HepG2 (cell line): ENCODE data around the gene TCF3. TPM values are rescaled to one million over a fixed set of nuclear protein-coding genes. Genes with fewer than 3 reads are reported as not detected.

ENCODE experiments used
- CEBPG ChIP-seq: IDR thresholded peaks from 2 replicates; pipeline ENCODE4 v1.6.1; 2016
- CSRNP2 ChIP-seq: sonication (generic); formaldehyde crosslinking; conservative IDR thresholded peaks from 2 replicates; pipeline ENCODE4 v1.8.0; 2022; ENCODE audit warnings: low read depth, missing genetic modification reagents
- GMEB1 ChIP-seq: sonication (generic); formaldehyde crosslinking; IDR thresholded peaks from 2 replicates; pipeline ENCODE4 v1.5.1; 2020; ENCODE audit warnings: missing genetic modification reagents, mild to moderate bottlenecking, borderline replicate concordance
- KAT7 ChIP-seq: IDR thresholded peaks from 2 replicates; pipeline ENCODE4 v1.6.1; 2018; ENCODE audit warnings: borderline replicate concordance, missing compliant biosample characterization
- MATR3 ChIP-seq: sonication (generic); formaldehyde crosslinking; IDR thresholded peaks from 2 replicates; pipeline ENCODE4 v1.4.0; 2020; ENCODE audit warnings: missing genetic modification reagents
- MTA3 ChIP-seq: sonication (generic); formaldehyde crosslinking; IDR thresholded peaks from 2 replicates; pipeline ENCODE4 v1.4.0; 2020; ENCODE audit warnings: missing genetic modification reagents
- NONO ChIP-seq, 2 experiments: fragments of 450-650 bp in 1 of 2; sonication (generic) in 1 of 2; formaldehyde crosslinking in 1 of 2; IDR thresholded peaks in 1 of 2; conservative IDR thresholded peaks in 1 of 2; 2 replicates each; pipeline versions ENCODE4 v1.6.1 to v1.8.0; 2017 to 2022; ENCODE audit warnings: mild to moderate bottlenecking in 1 of 2, missing genetic modification reagents in 1 of 2, moderate library complexity in 1 of 2
- SKIL ChIP-seq: sonication (generic); formaldehyde crosslinking; IDR thresholded peaks from 2 replicates; pipeline ENCODE4 v1.8.0; 2022; ENCODE audit warnings: missing genetic modification reagents, mild to moderate bottlenecking, moderate library complexity, borderline replicate concordance
- TCF7L2 ChIP-seq: IDR thresholded peaks from 2 replicates; pipeline ENCODE4 v1.6.1; 2011; ENCODE audit warnings: mild to moderate bottlenecking, low read depth, low read length, moderate library complexity
- ZFP36 ChIP-seq: fragments of 150-350 bp; IDR thresholded peaks from 2 replicates; pipeline ENCODE4 v1.6.1; 2018; ENCODE audit warnings: borderline replicate concordance, low read length, low read depth; ENCODE audit not compliant: partially characterized antibody
- ZNF274 ChIP-seq: sonication (generic); formaldehyde crosslinking; IDR thresholded peaks from 2 replicates; pipeline ENCODE4 v1.5.1; 2020; ENCODE audit warnings: mild to moderate bottlenecking, missing genetic modification reagents
- ZNF367 ChIP-seq: sonication (generic); formaldehyde crosslinking; IDR thresholded peaks from 2 replicates; pipeline ENCODE4 v1.4.0; 2020; ENCODE audit warnings: missing genetic modification reagents, borderline replicate concordance
- ZNF562 ChIP-seq: sonication (generic); formaldehyde crosslinking; IDR thresholded peaks from 2 replicates; pipeline ENCODE4 v1.8.0; 2022; ENCODE audit warnings: missing genetic modification reagents, borderline replicate concordance
- ZNF615 ChIP-seq: sonication (generic); formaldehyde crosslinking; IDR thresholded peaks from 2 replicates; pipeline ENCODE4 v1.5.0; 2020; ENCODE audit warnings: mild to moderate bottlenecking, missing genetic modification reagents, borderline replicate concordance
- ZNF646 ChIP-seq: sonication (generic); formaldehyde crosslinking; IDR thresholded peaks from 2 replicates; pipeline ENCODE4 v1.9.0; 2021; ENCODE audit warnings: mild to moderate bottlenecking, missing genetic modification reagents
- ZNF737 ChIP-seq: sonication (generic); formaldehyde crosslinking; IDR thresholded peaks from 2 replicates; pipeline ENCODE4 v1.5.0; 2020; ENCODE audit warnings: missing genetic modification reagents, mild to moderate bottlenecking, borderline replicate concordance
- polyA plus RNA-seq, 8 experiments: library from polyadenylated mRNA; depleted of rRNA in 3 of 8; stranded (reverse) in 7 of 8; unstranded in 1 of 8; fragments of >200 nt; fragmentation: Illumina TruSeq in 4 of 8; extraction: Trizol in 4 of 8; gene quantifications; 2 replicates each; pipeline versions ENCODE4 v1.2.1 to v1.2.3, GENCODE V29; 2011 to 2016; ENCODE audit warnings: low read depth in 4 of 8, missing spikeins in 1 of 8, mixed read lengths in 1 of 8; ENCODE audit not compliant: insufficient read depth in 1 of 8
- total RNA-seq, 5 experiments: library from RNA; depleted of rRNA; stranded (reverse); fragments of >200 nt; fragmentation: Illumina TruSeq; extraction: Trizol; gene quantifications; 2 replicates each; pipeline ENCODE4 v1.2.3, GENCODE V29; 2016; ENCODE audit warnings: low read depth in 1 of 5

TCF3 gene
- total and polyA plus RNA-seq, 2 of the 13 experiments (the other 11 are each of a cell fraction or from before 2014, with no cell fraction given): 51.4 to 53.2 TPM

- no peak for TF ChIP-seq ZNF646 (CRISPR knock-in tag)
- TF ChIP-seq ZNF274 (CRISPR knock-in tag): no peak
- no peak for TF ChIP-seq CSRNP2 (CRISPR knock-in tag)
- TF ChIP-seq GMEB1 (CRISPR knock-in tag): peak; percentile 74
- no peak for TF ChIP-seq MATR3
- no peak for TF ChIP-seq ZNF367 (CRISPR knock-in tag)
- TF ChIP-seq NONO (IDR thresholded peaks at IDR 0.05): no peak
- peak; percentile 83 for TF ChIP-seq NONO (CRISPR knock-in tag; conservative IDR thresholded peaks at IDR 0.05)
- TF ChIP-seq TCF7L2: no peak
- TF ChIP-seq ZNF562 (CRISPR knock-in tag): no peak
- TF ChIP-seq SKIL (CRISPR knock-in tag): 0 out of 2 replicates have a peak, but pooled peaks have one; percentile 35
- no peak for TF ChIP-seq ZNF737 (CRISPR knock-in tag)
- no peak for TF ChIP-seq MTA3 (CRISPR knock-in tag)
- TF ChIP-seq CEBPG: peak; percentile 90
- TF ChIP-seq KAT7: peak; percentile 11; the same call in 1 of the 2 replicates
- no peak for TF ChIP-seq ZFP36
- TF ChIP-seq ZNF615 (CRISPR knock-in tag): no peak
Measured at GRCh38 chr19:1652471-1653299, at the start of gene TCF3 (continued).
